HEK293T (cell line): ENCODE results near the gene ACVR1B.

Experiments
- CTCF ChIA-PET: fragments of 350-600 bp; formaldehyde crosslinking; extraction: SDS; loops from one replicate; lab custom pipeline; 2021; ENCODE audit warnings: antibody characterized with exemption, inconsistent platforms; lab: Yijun Ruan, JAX
- POLR2A ChIA-PET: fragments of 350-600 bp; formaldehyde crosslinking; extraction: SDS; loops from one replicate; lab custom pipeline; 2020; ENCODE audit warnings: antibody characterized with exemption, inconsistent platforms; lab: Yijun Ruan, JAX
- DNase-seq: peaks from one replicate; pipeline ENCODE4 v3.0.0; 2012; ENCODE audit warnings: mixed read lengths; ENCODE audit errors: extremely low spot score
- ARNT ChIP-seq: fragments of 450-650 bp; IDR thresholded peaks from 2 replicates; pipeline ENCODE4 v1.6.1; 2017; ENCODE audit warnings: mild to moderate bottlenecking
- BHLHE40 ChIP-seq: fragments of 450-650 bp; IDR thresholded peaks from 2 replicates; pipeline ENCODE4 v1.6.1; 2016; ENCODE audit warnings: mild to moderate bottlenecking, moderate library complexity, borderline replicate concordance
- CTBP1 ChIP-seq: fragments of 450-650 bp; IDR thresholded peaks from 2 replicates; pipeline ENCODE4 v1.6.1; 2016; ENCODE audit warnings: borderline replicate concordance
- ELF4 ChIP-seq: fragments of 450-650 bp; IDR thresholded peaks from 2 replicates; pipeline ENCODE4 v1.6.1; 2017; ENCODE audit warnings: antibody characterized with exemption
- FOXA1 ChIP-seq: fragments of 450-650 bp; IDR thresholded peaks from 2 replicates; pipeline ENCODE4 v1.6.1; 2016; ENCODE audit warnings: mild to moderate bottlenecking
- FOXK2 ChIP-seq: fragments of 450-650 bp; IDR thresholded peaks from 2 replicates; pipeline ENCODE4 v1.6.1; 2016; ENCODE audit warnings: mild to moderate bottlenecking
- FOXM1 ChIP-seq: fragments of 450-650 bp; IDR thresholded peaks from 2 replicates; pipeline ENCODE4 v1.6.1; 2017; ENCODE audit warnings: mild to moderate bottlenecking, borderline replicate concordance
- HDGF ChIP-seq: fragments of 450-650 bp; IDR thresholded peaks from 2 replicates; pipeline ENCODE4 v1.6.1; 2017; ENCODE audit warnings: antibody characterized with exemption, borderline replicate concordance
- L3MBTL2 ChIP-seq: fragments of 450-650 bp; conservative IDR thresholded peaks from 2 replicates; pipeline ENCODE4 v1.6.1; 2016; ENCODE audit warnings: mild to moderate bottlenecking
- LEF1 ChIP-seq: fragments of 450-650 bp; IDR thresholded peaks from 2 replicates; pipeline ENCODE4 v1.6.1; 2017; ENCODE audit warnings: mild to moderate bottlenecking, borderline replicate concordance
- NFRKB ChIP-seq: fragments of 450-650 bp; IDR thresholded peaks from 2 replicates; pipeline ENCODE4 v1.6.1; 2016; ENCODE audit warnings: mild to moderate bottlenecking, moderate library complexity
- SP1 ChIP-seq: fragments of 450-650 bp; IDR thresholded peaks from 2 replicates; pipeline ENCODE4 v1.6.1; 2017
- SUZ12 ChIP-seq: fragments of 450-650 bp; IDR thresholded peaks from 2 replicates; pipeline ENCODE4 v1.6.1; 2016; ENCODE audit warnings: mild to moderate bottlenecking
- TARDBP ChIP-seq: fragments of 450-650 bp; IDR thresholded peaks from 2 replicates; pipeline ENCODE4 v1.6.1; 2016
- ZNF384 ChIP-seq: fragments of 450-650 bp; IDR thresholded peaks from 2 replicates; pipeline ENCODE4 v1.6.1; 2016
- TF ChIP-seq, protein P1 (sequence below): fragments of 450-650 bp; IDR thresholded peaks from 2 replicates; pipeline ENCODE4 v1.6.1; 2016

The ACVR1B gene

DNA sequence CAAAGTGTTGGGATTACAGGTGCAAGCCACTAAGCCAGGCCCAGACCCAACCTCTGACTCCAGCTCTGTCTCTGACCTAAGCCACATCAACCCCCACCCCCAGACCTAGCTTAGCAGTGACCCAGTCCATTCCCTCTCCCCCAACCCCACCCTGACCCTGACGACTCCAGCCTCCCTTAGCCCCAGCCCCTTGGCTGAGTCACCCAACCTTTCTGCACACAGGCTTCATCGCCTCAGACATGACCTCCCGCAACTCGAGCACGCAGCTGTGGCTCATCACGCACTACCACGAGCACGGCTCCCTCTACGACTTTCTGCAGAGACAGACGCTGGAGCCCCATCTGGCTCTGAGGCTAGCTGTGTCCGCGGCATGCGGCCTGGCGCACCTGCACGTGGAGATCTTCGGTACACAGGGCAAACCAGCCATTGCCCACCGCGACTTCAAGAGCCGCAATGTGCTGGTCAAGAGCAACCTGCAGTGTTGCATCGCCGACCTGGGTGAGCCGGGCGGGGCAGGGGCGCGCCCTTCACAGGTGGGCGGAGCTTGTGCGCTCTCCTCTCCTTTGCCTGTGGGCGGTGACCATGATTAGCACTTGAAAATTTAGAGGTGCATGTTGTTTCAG lies 36.4 kb upstream of the ACVR1B start:
- TF ChIP-seq ARNT (no peak), LEF1 (no peak), BHLHE40 (no peak), TARDBP (no peak), L3MBTL2 (no peak), HDGF (no peak), FOXA1 (no peak), ELF4 (no peak), FOXM1 (no peak), SP1 (no peak), CTBP1 (no peak), ZNF384 (no peak), SUZ12 (no peak), FOXK2 (no peak), NFRKB (no peak)
- TF ChIP-seq, protein P1, sequence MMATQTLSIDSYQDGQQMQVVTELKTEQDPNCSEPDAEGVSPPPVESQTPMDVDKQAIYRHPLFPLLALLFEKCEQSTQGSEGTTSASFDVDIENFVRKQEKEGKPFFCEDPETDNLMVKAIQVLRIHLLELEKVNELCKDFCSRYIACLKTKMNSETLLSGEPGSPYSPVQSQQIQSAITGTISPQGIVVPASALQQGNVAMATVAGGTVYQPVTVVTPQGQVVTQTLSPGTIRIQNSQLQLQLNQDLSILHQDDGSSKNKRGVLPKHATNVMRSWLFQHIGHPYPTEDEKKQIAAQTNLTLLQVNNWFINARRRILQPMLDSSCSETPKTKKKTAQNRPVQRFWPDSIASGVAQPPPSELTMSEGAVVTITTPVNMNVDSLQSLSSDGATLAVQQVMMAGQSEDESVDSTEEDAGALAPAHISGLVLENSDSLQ = no peak
- ChIA-PET CTCF (interaction anchor here (0.6 to 1.0 kb wide), 2 partner anchors 56 to 215 kb away, joined by 3 read pairs; no protein-coding TSS in a partner anchor), POLR2A (no interaction called here)
- no peak for DNase-seq

DNA sequence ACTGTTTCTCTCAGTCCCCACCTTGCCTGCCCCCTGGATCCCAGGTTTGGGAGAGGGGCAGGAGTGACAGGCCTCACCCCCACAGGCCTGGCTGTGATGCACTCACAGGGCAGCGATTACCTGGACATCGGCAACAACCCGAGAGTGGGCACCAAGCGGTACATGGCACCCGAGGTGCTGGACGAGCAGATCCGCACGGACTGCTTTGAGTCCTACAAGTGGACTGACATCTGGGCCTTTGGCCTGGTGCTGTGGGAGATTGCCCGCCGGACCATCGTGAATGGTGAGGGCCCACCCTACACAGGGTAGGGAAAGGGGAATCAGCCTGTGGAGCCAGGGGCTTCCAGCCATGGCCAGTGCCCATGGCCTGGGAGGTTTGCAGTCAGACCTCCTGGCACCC lies 35.5 kb upstream of the ACVR1B start:
- DNase-seq = no peak
- CTCF ChIA-PET = no interaction called here
- POLR2A ChIA-PET = no interaction called here
- no peak for TF ChIP-seq SUZ12
- TF ChIP-seq LEF1 = no peak
- no peak for TF ChIP-seq NFRKB
- no peak for TF ChIP-seq CTBP1
- no peak for TF ChIP-seq TARDBP
- TF ChIP-seq L3MBTL2 = no peak
- no peak for TF ChIP-seq SP1
- no peak for TF ChIP-seq BHLHE40
- TF ChIP-seq ELF4 = no peak
- TF ChIP-seq FOXK2 = no peak
- TF ChIP-seq FOXM1 = no peak
- TF ChIP-seq, protein P1 = no peak
- TF ChIP-seq ARNT = no peak
- TF ChIP-seq FOXA1 = no peak
- no peak for TF ChIP-seq ZNF384

DNA sequence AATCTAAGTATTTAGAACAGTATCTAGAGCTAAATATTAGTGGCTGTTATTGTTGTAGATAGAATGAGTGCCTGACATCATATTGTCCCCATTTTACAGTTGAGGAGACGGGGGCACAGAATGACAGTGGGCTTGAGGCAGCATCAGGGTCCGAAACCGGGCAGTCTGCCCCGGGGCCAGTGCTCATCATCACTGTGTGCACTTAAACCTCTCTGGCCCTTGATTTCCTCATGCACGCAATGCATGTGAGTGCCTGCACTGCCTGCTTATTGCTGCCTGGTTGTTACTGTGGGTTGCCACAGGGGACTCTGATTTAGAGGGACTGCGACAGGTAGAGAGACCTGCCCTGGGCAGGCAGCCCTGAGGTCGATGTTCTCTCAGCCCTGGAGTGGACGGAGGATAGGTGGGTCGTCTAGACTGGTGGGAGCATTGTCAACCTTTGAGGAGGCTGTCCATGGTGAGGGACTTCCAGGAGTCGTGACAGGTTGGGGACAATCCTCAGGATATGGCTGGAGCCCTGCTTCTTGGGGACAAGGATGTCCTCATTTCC lies 34.4 kb upstream of the ACVR1B start:
- ChIA-PET POLR2A (no interaction called here), CTCF (no interaction called here)
- no peak for DNase-seq
- TF ChIP-seq FOXA1 (no peak), LEF1 (no peak), BHLHE40 (no peak), ZNF384 (no peak), L3MBTL2 (no peak), FOXM1 (no peak), NFRKB (no peak), ELF4 (no peak), HDGF (no peak), CTBP1 (no peak), TARDBP (no peak)
- TF ChIP-seq, protein P1 = no peak

DNA sequence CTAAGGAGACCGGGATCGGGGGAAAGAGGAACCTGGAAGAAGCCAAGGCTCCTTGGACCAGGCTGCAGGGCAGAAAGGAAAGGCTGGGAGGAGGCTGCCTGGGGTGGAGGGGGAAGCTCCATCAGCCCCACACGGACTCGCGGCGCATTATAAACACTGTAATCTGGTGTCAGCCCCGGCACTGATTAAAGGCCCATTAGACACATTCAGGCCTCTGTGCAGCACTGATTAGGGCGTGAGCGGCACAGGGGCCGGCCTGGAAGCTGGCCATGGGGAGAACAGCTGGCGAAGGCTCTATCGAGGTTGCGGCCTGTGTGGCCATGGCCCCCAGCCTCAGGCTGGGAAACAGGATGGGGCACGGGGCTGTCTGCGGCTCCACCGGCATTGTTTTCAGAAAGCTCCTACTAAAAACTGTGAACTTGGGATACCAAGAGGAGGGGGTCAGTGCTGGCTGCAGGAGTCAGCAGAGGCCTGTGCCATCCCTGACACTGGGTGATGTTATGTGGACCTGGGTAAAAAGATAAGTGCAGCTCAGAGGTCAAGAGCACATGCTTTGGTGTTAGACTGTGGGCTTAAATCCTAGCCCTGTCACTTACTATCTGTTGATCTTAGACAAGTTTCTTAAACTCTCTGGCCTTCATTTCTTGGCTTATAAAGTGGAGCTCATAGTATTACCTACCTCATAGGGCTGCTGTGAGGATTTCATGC lies 33.6 kb upstream of the ACVR1B start:
- TF ChIP-seq ELF4 = no peak
- TF ChIP-seq CTBP1 = no peak
- no peak for TF ChIP-seq LEF1
- no peak for TF ChIP-seq FOXA1
- POLR2A ChIA-PET = no interaction called here

DNA sequence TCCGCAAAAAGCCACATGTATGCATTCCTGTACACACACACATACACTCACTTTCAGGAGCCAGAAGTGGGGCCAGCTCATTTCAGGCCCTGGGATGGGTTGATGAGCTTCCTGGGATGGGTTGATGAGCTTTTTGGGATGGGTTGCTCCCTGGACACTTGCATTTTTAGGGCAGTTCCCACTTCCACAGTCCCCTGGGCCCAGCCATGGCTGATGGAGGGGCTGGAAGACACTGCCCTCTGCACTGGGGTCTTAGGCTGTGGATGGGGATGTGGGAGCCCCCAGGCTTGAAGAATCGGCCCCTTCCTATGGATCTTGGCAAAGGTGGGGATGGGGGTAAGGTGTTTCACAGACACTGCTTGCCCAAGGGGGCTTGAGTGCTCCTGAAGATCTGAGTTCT lies 31.5 kb upstream of the ACVR1B start:
- POLR2A ChIA-PET = no interaction called here
- TF ChIP-seq NFRKB (no peak), BHLHE40 (no peak), LEF1 (no peak), SUZ12 (no peak), FOXK2 (no peak), SP1 (no peak), ZNF384 (no peak), L3MBTL2 (no peak)
- TF ChIP-seq, protein P1 = no peak
- CTCF ChIA-PET = no interaction called here
- no peak for DNase-seq

More for the DNA sequence above, 33.6 kb upstream of the ACVR1B start:
- CTCF ChIA-PET = no interaction called here
- no peak for DNase-seq
